GM12865 (cell line): ENCODE measurements around the gene AP1S2.

ENCODE experiments used
- DNase-seq: peaks from one replicate; pipeline ENCODE4 v3.0.0; 2010; ENCODE audit warnings: low read depth
- H3K4me3 ChIP-seq: 2 replicates; pipeline ENCODE4 v1.5.1; 2011; ENCODE audit warnings: mild to moderate bottlenecking, low read depth, low read length, control low read depth
- CTCF ChIP-seq: IDR thresholded peaks from 2 replicates; pipeline ENCODE4 v1.5.1; 2011; ENCODE audit warnings: low read length, control low read depth, low read depth, inconsistent platforms; ENCODE audit not compliant: insufficient read depth; ENCODE audit errors: missing control alignments

Gene AP1S2

GRCh38 chrX:15829217-15829616 lies 25.4 kb downstream of the AP1S2 start:
- no peak for TF ChIP-seq CTCF
- DNase-seq = no peak
- H3K4me3 ChIP-seq = no peak overlapping the region

- TF ChIP-seq CTCF = no peak
- no peak overlapping the region for H3K4me3 ChIP-seq
- DNase-seq = no peak
These were observed 28.7 kb downstream of the AP1S2 start for GRCh38 chrX:15825936-15826335.

- no peak overlapping the region for H3K4me3 ChIP-seq
These were observed 31.7 kb downstream of the AP1S2 start for GRCh38 chrX:15822922-15823321.

GRCh38 chrX:15820106-15821073 lies 34.2 kb downstream of the AP1S2 start:
- H3K4me3 ChIP-seq = no peak overlapping the region
- TF ChIP-seq CTCF = no peak
- DNase-seq = no peak

More at GRCh38 chrX:15822922-15823321, 31.7 kb downstream of the AP1S2 start:
- no peak for TF ChIP-seq CTCF
- DNase-seq = no peak

- peak; percentile 28 for DNase-seq
- H3K4me3 ChIP-seq = no peak overlapping the region
- TF ChIP-seq CTCF = no peak
These were observed 37.7 kb downstream of the AP1S2 start for GRCh38 chrX:15816886-15817285.

- DNase-seq = no peak
- no peak overlapping the region for H3K4me3 ChIP-seq
- no peak for TF ChIP-seq CTCF
These were observed 38.2 kb downstream of the AP1S2 start for GRCh38 chrX:15816438-15816809.

GRCh38 chrX:15815779-15816437 lies 38.7 kb downstream of the AP1S2 start:
- DNase-seq = peak; percentile 56
- no peak overlapping the region for H3K4me3 ChIP-seq
- TF ChIP-seq CTCF = peak; percentile 47
